WTC11 (cell line): ENCODE measurements around the gene LPCAT1.

Source experiments
- CREB1 ChIP-seq: sonication (generic); formaldehyde crosslinking; IDR thresholded peaks from 2 replicates; pipeline ENCODE4 v1.8.0; 2023; ENCODE audit warnings: mild to moderate bottlenecking, missing genetic modification reagents
- NFE2L1 ChIP-seq: sonication (generic); formaldehyde crosslinking; IDR thresholded peaks from 2 replicates; pipeline ENCODE4 v1.8.1; 2023; ENCODE audit warnings: missing genetic modification reagents
- SMAD3 ChIP-seq: sonication (generic); formaldehyde crosslinking; IDR thresholded peaks from 2 replicates; pipeline ENCODE4 v1.8.0; 2022; ENCODE audit warnings: missing genetic modification reagents, mild to moderate bottlenecking, borderline replicate concordance
- TEAD1 ChIP-seq: sonication (generic); formaldehyde crosslinking; IDR thresholded peaks from 2 replicates; pipeline ENCODE4 v1.8.0; 2022; ENCODE audit warnings: mild to moderate bottlenecking, missing genetic modification reagents
- ZNF121 ChIP-seq: sonication (generic); formaldehyde crosslinking; IDR thresholded peaks from 2 replicates; pipeline ENCODE4 v1.8.0; 2023; ENCODE audit warnings: missing genetic modification reagents
- TF ChIP-seq, protein P1 (sequence below): sonication (generic); formaldehyde crosslinking; IDR thresholded peaks from 2 replicates; pipeline ENCODE4 v1.8.1; 2022; ENCODE audit warnings: low read depth, missing genetic modification reagents, borderline replicate concordance
- TF ChIP-seq, protein P2 (sequence below): sonication (generic); formaldehyde crosslinking; IDR thresholded peaks from 2 replicates; pipeline ENCODE4 v1.8.1; 2023; ENCODE audit warnings: mild to moderate bottlenecking, missing genetic modification reagents, moderate library complexity
- TF ChIP-seq, protein P3 (sequence below): sonication (generic); formaldehyde crosslinking; IDR thresholded peaks from 2 replicates; pipeline ENCODE4 v1.8.0; 2022; ENCODE audit warnings: mild to moderate bottlenecking, missing genetic modification reagents
- TF ChIP-seq, protein P4 (sequence below): fragments of 200-600 bp; IDR thresholded peaks from 2 replicates; pipeline ENCODE4 v1.8.0; 2022; ENCODE audit warnings: antibody characterized with exemption
- TF ChIP-seq, protein P5 (sequence below): sonication (generic); formaldehyde crosslinking; IDR thresholded peaks from 2 replicates; pipeline ENCODE4 v1.8.0; 2022; ENCODE audit warnings: mild to moderate bottlenecking, missing genetic modification reagents
- TF ChIP-seq, protein P6 (sequence below): sonication (generic); formaldehyde crosslinking; IDR thresholded peaks from 2 replicates; pipeline ENCODE4 v1.8.1; 2023; ENCODE audit warnings: mild to moderate bottlenecking, missing genetic modification reagents, moderate library complexity
- TF ChIP-seq, protein P7 (sequence below): fragments of 250-450 bp; sonication (Bioruptor Pico); IDR thresholded peaks from 2 replicates; pipeline ENCODE4 v2.1.2; 2022; ENCODE audit warnings: mild to moderate bottlenecking, moderate library complexity
- TF ChIP-seq, protein P8 (sequence below): sonication (generic); formaldehyde crosslinking; IDR thresholded peaks from 2 replicates; pipeline ENCODE4 v1.8.1; 2023; ENCODE audit warnings: mild to moderate bottlenecking, missing genetic modification reagents

DNA sequence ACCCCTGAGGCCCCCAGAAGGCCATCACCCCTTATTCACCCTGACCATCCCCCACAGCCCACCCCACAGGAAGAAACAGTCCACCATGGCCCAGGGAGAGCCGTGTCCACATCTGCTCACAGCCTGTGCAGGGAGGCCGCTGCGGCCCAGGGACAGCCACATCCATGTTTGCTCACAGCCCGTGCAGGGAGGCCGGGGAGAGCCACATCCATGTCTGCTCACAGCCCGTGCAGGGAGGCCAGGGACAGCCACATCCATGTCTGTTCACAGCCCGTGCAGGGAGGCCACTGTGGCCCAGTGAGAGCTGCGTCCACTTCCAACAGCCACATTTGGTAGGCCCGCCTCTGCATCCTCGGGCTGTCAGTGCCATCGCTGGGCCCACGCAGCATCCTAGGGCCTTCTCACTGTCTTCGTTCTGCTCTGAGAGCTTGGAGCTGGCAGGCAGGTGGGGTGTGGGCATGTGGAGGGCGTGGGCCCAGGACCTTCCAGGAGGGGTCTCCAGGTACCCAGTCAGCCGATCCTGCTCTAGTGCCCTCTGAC is 38.1 kb downstream of the LPCAT1 start:
- TF ChIP-seq, protein P1, sequence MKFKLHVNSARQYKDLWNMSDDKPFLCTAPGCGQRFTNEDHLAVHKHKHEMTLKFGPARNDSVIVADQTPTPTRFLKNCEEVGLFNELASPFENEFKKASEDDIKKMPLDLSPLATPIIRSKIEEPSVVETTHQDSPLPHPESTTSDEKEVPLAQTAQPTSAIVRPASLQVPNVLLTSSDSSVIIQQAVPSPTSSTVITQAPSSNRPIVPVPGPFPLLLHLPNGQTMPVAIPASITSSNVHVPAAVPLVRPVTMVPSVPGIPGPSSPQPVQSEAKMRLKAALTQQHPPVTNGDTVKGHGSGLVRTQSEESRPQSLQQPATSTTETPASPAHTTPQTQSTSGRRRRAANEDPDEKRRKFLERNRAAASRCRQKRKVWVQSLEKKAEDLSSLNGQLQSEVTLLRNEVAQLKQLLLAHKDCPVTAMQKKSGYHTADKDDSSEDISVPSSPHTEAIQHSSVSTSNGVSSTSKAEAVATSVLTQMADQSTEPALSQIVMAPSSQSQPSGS (CRISPR knock-in tag): no peak
- TF ChIP-seq SMAD3 (CRISPR knock-in tag) (no peak), CREB1 (no peak), ZNF121 (CRISPR knock-in tag) (no peak), TEAD1 (CRISPR knock-in tag) (no peak), NFE2L1 (CRISPR knock-in tag) (no peak)
- TF ChIP-seq, protein P2, sequence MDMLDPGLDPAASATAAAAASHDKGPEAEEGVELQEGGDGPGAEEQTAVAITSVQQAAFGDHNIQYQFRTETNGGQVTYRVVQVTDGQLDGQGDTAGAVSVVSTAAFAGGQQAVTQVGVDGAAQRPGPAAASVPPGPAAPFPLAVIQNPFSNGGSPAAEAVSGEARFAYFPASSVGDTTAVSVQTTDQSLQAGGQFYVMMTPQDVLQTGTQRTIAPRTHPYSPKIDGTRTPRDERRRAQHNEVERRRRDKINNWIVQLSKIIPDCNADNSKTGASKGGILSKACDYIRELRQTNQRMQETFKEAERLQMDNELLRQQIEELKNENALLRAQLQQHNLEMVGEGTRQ: no peak
- TF ChIP-seq, protein P3, sequence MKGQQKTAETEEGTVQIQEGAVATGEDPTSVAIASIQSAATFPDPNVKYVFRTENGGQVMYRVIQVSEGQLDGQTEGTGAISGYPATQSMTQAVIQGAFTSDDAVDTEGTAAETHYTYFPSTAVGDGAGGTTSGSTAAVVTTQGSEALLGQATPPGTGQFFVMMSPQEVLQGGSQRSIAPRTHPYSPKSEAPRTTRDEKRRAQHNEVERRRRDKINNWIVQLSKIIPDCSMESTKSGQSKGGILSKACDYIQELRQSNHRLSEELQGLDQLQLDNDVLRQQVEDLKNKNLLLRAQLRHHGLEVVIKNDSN: no peak
- TF ChIP-seq, protein P4, sequence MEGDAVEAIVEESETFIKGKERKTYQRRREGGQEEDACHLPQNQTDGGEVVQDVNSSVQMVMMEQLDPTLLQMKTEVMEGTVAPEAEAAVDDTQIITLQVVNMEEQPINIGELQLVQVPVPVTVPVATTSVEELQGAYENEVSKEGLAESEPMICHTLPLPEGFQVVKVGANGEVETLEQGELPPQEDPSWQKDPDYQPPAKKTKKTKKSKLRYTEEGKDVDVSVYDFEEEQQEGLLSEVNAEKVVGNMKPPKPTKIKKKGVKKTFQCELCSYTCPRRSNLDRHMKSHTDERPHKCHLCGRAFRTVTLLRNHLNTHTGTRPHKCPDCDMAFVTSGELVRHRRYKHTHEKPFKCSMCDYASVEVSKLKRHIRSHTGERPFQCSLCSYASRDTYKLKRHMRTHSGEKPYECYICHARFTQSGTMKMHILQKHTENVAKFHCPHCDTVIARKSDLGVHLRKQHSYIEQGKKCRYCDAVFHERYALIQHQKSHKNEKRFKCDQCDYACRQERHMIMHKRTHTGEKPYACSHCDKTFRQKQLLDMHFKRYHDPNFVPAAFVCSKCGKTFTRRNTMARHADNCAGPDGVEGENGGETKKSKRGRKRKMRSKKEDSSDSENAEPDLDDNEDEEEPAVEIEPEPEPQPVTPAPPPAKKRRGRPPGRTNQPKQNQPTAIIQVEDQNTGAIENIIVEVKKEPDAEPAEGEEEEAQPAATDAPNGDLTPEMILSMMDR: no peak
- TF ChIP-seq, protein P5, sequence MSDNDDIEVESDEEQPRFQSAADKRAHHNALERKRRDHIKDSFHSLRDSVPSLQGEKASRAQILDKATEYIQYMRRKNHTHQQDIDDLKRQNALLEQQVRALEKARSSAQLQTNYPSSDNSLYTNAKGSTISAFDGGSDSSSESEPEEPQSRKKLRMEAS (CRISPR knock-in tag): no peak
- TF ChIP-seq, protein P6, sequence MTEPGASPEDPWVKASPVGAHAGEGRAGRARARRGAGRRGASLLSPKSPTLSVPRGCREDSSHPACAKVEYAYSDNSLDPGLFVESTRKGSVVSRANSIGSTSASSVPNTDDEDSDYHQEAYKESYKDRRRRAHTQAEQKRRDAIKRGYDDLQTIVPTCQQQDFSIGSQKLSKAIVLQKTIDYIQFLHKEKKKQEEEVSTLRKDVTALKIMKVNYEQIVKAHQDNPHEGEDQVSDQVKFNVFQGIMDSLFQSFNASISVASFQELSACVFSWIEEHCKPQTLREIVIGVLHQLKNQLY (CRISPR knock-in tag): no peak
- TF ChIP-seq, protein P7, sequence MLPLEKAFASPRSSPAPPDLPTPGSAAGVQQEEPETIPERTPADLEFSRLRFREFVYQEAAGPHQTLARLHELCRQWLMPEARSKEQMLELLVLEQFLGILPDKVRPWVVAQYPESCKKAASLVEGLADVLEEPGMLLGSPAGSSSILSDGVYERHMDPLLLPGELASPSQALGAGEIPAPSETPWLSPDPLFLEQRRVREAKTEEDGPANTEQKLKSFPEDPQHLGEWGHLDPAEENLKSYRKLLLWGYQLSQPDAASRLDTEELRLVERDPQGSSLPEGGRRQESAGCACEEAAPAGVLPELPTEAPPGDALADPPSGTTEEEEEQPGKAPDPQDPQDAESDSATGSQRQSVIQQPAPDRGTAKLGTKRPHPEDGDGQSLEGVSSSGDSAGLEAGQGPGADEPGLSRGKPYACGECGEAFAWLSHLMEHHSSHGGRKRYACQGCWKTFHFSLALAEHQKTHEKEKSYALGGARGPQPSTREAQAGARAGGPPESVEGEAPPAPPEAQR (CRISPR knock-in tag): no peak
- TF ChIP-seq, protein P8, sequence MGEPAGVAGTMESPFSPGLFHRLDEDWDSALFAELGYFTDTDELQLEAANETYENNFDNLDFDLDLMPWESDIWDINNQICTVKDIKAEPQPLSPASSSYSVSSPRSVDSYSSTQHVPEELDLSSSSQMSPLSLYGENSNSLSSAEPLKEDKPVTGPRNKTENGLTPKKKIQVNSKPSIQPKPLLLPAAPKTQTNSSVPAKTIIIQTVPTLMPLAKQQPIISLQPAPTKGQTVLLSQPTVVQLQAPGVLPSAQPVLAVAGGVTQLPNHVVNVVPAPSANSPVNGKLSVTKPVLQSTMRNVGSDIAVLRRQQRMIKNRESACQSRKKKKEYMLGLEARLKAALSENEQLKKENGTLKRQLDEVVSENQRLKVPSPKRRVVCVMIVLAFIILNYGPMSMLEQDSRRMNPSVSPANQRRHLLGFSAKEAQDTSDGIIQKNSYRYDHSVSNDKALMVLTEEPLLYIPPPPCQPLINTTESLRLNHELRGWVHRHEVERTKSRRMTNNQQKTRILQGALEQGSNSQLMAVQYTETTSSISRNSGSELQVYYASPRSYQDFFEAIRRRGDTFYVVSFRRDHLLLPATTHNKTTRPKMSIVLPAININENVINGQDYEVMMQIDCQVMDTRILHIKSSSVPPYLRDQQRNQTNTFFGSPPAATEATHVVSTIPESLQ (CRISPR knock-in tag): no peak
